ENCODE measurements around the gene PLA2R1.

GRCh38 chr2:160064916-160065315 lies 2.5 kb upstream of the PLA2R1 start:
- TF ChIP-seq CTCF (IDR thresholded peaks at IDR 0.05; ENCODE audit: low read depth, low read length, poor library complexity, severe bottlenecking): no peak
- no peak for TF ChIP-seq EZH2phosphoT487 (IDR thresholded peaks at IDR 0.05; ENCODE audit: borderline replicate concordance, low read length)
